ENCODE measurements around the gene KLF1. TPM values are rescaled to one million over a fixed set of nuclear protein-coding genes. Genes with fewer than 3 reads are reported as not detected.

KLF1 gene
- total and polyA plus RNA-seq, 2 of the 13 experiments (the other 11 are each of a cell fraction or from before 2014, with no cell fraction given), result not detected

DNA sequence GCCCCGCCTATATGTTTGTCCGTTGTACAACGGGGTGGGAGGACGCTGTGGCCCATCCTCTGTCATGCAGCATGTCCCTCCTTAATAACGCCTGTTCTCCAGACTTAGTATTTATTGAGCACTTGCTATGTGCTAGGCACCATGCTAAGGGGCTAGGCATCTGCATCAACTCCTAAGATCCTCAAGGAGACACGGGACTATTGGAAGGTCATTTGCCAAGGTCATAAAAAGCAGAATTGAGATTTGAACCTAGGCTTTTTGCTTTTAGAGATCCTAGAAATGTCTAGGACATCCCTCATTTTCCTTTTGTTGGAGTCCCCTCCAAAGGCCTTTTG is 50.5 kb downstream of the KLF1 start (continued):
- peak; percentile 5; the same call in 1 of the 2 replicates for TF ChIP-seq THRA (CRISPR knock-in tag; IDR thresholded peaks at IDR 0.05; ENCODE audit: borderline replicate concordance)
- no peak for TF ChIP-seq HDAC6 (IDR thresholded peaks at IDR 0.05; ENCODE audit: low read depth, low read length)
- peak; percentile 53; the same call in 1 of the 2 replicates for TF ChIP-seq ZNF205 (CRISPR knock-in tag; IDR thresholded peaks at IDR 0.05)
- no peak for TF ChIP-seq ZNF552 (CRISPR knock-in tag; IDR thresholded peaks at IDR 0.05; ENCODE audit: borderline replicate concordance)
- TF ChIP-seq ZNF331 (CRISPR knock-in tag; IDR thresholded peaks at IDR 0.05), result no peak
- TF ChIP-seq CREB1 (IDR thresholded peaks at IDR 0.05), result no peak
- TF ChIP-seq CREB1 (CRISPR knock-in tag; IDR thresholded peaks at IDR 0.05), result peak; percentile 53; the same call in 1 of the 2 replicates
- no peak for TF ChIP-seq PCBP1 (IDR thresholded peaks at IDR 0.05; ENCODE audit: borderline replicate concordance, low read depth, low read length)
- TF ChIP-seq NCOR1 (IDR thresholded peaks at IDR 0.05; ENCODE audit: borderline replicate concordance, low read length), result no peak
- TF ChIP-seq RCOR2 (CRISPR knock-in tag; IDR thresholded peaks at IDR 0.05), result 0 out of 2 replicates have a peak, but pooled peaks have one; percentile 5
- 0 out of 2 replicates have a peak, but pooled peaks have one; percentile 3 for TF ChIP-seq MLX (CRISPR knock-in tag; IDR thresholded peaks at IDR 0.05)
- TF ChIP-seq HMGXB3 (CRISPR knock-in tag; IDR thresholded peaks at IDR 0.05; ENCODE audit: borderline replicate concordance), result 0 out of 2 replicates have a peak, but pooled peaks have one; percentile 3
- TF ChIP-seq SOX13 (IDR thresholded peaks at IDR 0.05), result no peak
- TF ChIP-seq SOX13 (CRISPR knock-in tag; conservative IDR thresholded peaks at IDR 0.05 in 1 of 2, IDR thresholded peaks at IDR 0.05 in 1 of 2), result no peak
- TF ChIP-seq ZMYM4 (CRISPR knock-in tag; IDR thresholded peaks at IDR 0.05), result peak; percentile 6; the same call in 1 of the 2 replicates
- 0 out of 2 replicates have a peak, but pooled peaks have one; percentile 3 for TF ChIP-seq SMAD3 (CRISPR knock-in tag; IDR thresholded peaks at IDR 0.05)
- TF ChIP-seq ATF6 (CRISPR knock-in tag; conservative IDR thresholded peaks at IDR 0.05), result no peak
